ENCODE measurements around the gene BLOC1S6.
A peak's percentile ranks its signal among the peaks of the same experiment; 100 is the strongest.

The BLOC1S6 gene

DNA sequence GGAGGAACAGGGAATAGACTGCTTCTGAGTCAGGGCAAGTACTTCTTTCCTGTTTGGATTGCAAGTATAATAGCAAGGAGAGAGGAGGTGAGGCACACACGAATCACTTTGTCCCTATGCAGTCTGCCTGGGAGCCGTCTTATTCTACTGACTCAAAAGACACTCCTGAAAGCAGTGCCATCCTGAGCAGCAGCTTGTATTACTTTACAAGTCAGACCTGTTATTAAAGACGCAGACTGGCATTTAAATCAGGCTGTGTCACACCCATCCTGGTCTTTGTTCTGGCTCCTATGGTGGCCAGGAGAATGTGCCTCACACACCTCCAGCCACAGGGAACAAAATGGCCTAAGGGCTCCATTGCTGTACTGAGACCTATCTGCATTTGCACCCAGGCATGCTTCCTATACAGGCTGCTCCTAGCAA is 29.7 kb downstream of the BLOC1S6 start:
- H3K27me3 ChIP-seq (ENCODE audit: control insufficient read depth, low read length): no peaks in the 10 kb centered on the region
- TF ChIP-seq, protein P1, sequence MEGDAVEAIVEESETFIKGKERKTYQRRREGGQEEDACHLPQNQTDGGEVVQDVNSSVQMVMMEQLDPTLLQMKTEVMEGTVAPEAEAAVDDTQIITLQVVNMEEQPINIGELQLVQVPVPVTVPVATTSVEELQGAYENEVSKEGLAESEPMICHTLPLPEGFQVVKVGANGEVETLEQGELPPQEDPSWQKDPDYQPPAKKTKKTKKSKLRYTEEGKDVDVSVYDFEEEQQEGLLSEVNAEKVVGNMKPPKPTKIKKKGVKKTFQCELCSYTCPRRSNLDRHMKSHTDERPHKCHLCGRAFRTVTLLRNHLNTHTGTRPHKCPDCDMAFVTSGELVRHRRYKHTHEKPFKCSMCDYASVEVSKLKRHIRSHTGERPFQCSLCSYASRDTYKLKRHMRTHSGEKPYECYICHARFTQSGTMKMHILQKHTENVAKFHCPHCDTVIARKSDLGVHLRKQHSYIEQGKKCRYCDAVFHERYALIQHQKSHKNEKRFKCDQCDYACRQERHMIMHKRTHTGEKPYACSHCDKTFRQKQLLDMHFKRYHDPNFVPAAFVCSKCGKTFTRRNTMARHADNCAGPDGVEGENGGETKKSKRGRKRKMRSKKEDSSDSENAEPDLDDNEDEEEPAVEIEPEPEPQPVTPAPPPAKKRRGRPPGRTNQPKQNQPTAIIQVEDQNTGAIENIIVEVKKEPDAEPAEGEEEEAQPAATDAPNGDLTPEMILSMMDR (IDR thresholded peaks at IDR 0.05; ENCODE audit: low read depth, low read length, poor library complexity, severe bottlenecking): no peak
- no peak overlapping the region for H3K4me3 ChIP-seq (ENCODE audit: low read length)
- H3K79me2 ChIP-seq (ENCODE audit: control insufficient read depth, low read length): no peaks in the 10 kb centered on the region
- H3K9me3 ChIP-seq (ENCODE audit: control insufficient read depth, insufficient read depth, low read length): no peaks in the 10 kb centered on the region
- H3K27ac ChIP-seq (ENCODE audit: low read depth, low read length): no peak overlapping the region
- no peaks in the 10 kb centered on the region for H4K20me1 ChIP-seq (ENCODE audit: control insufficient read depth, insufficient read depth, low read depth, low read length)
- H3K4me1 ChIP-seq (ENCODE audit: control insufficient read depth, low read length): peaks cover 32% of the 10 kb centered on the region
- H3K9me2 ChIP-seq (replicated peaks; ENCODE audit: control insufficient read depth, low read length): no peaks in the 10 kb centered on the region
- no peaks in the 10 kb centered on the region for H3K36me3 ChIP-seq (ENCODE audit: control insufficient read depth, low read length)
- H3F3A ChIP-seq (ENCODE audit: control insufficient read depth, insufficient read depth): peaks cover 10% of the 10 kb centered on the region
- H3K4me2 ChIP-seq (ENCODE audit: low read length): no peak overlapping the region

DNA sequence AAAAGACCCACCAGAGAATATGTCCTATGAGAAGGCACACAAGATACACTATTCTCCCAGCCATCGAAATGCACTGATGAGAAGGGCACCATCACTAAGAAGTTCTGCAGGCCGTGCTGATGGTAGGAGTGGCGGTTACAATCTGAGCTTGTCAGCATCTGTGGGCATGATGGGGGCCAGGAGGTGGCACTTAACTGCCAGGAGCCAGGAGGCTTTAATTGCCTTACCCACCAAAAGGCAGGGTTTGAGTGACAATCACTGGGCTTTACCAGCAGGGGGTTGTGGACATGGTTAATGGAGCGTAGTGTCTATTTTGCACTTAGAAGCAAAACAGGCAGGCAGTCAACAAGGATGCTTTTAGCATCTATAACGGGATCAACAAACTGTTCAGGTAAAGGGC is 31.6 kb downstream of the BLOC1S6 start:
- no peaks in the 10 kb centered on the region for H3K27me3 ChIP-seq (ENCODE audit: control insufficient read depth, low read length)
- H3K79me2 ChIP-seq (ENCODE audit: control insufficient read depth, low read length): no peaks in the 10 kb centered on the region
- no peaks in the 10 kb centered on the region for H3K9me2 ChIP-seq (replicated peaks; ENCODE audit: control insufficient read depth, low read length)
- H3K36me3 ChIP-seq (ENCODE audit: control insufficient read depth, low read length): no peaks in the 10 kb centered on the region
- H3K4me2 ChIP-seq (ENCODE audit: low read length): peak overlapping the region; percentile 6; the same call in 1 of the 2 replicates
- peaks cover 14% of the 10 kb centered on the region for H3K4me1 ChIP-seq (ENCODE audit: control insufficient read depth, low read length)
- no peaks in the 10 kb centered on the region for H3F3A ChIP-seq (ENCODE audit: control insufficient read depth, insufficient read depth)
- no peaks in the 10 kb centered on the region for H3K9me3 ChIP-seq (ENCODE audit: control insufficient read depth, insufficient read depth, low read length)
- H3K27ac ChIP-seq (ENCODE audit: low read depth, low read length): no peak overlapping the region
- no peak overlapping the region for H3K4me3 ChIP-seq (ENCODE audit: low read length)
- TF ChIP-seq, protein P1 (IDR thresholded peaks at IDR 0.05; ENCODE audit: low read depth, low read length, poor library complexity, severe bottlenecking): peak; percentile 42
- TF ChIP-seq EZH2phosphoT487 (IDR thresholded peaks at IDR 0.05; ENCODE audit: borderline replicate concordance, low read length): no peak
- H4K20me1 ChIP-seq (ENCODE audit: control insufficient read depth, insufficient read depth, low read depth, low read length): no peaks in the 10 kb centered on the region

DNA sequence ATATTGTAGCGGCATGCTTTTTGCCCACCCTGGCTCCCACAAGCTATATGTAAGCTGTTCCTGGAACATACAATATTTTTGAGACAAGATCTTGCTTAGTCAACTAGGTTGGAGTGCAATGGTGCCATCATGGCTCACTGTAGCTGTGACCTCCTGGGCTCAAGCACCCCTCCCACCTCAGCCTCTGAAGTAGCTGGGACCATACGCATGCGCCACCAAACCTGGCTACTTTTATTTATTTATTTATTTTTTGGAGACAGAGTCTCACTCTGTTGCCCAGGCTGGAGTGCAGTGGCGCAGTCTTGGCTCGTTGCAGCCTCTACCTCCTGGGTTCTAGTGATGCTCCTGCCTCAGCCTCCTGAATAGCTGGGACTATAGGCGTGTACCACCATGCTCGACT is 41.0 kb downstream of the BLOC1S6 start:
- H4K20me1 ChIP-seq (ENCODE audit: control insufficient read depth, insufficient read depth, low read depth, low read length): no peaks in the 10 kb centered on the region
- no peaks in the 10 kb centered on the region for H3F3A ChIP-seq (ENCODE audit: control insufficient read depth, insufficient read depth)
- no peaks in the 10 kb centered on the region for H3K27me3 ChIP-seq (ENCODE audit: control insufficient read depth, low read length)

More for the DNA sequence above, 41.0 kb downstream of the BLOC1S6 start:
- Histone ChIP-seq H3K36me3 (ENCODE audit: control insufficient read depth, low read length) (no peaks in the 10 kb centered on the region), H3K4me2 (ENCODE audit: low read length) (no peak overlapping the region), H3K9me3 (ENCODE audit: control insufficient read depth, insufficient read depth, low read length) (no peaks in the 10 kb centered on the region), H3K27ac (ENCODE audit: low read depth, low read length) (no peak overlapping the region), H3K79me2 (ENCODE audit: control insufficient read depth, low read length) (no peaks in the 10 kb centered on the region), H3K4me1 (ENCODE audit: control insufficient read depth, low read length) (peaks cover 5% of the 10 kb centered on the region), H3K4me3 (ENCODE audit: low read length) (no peak overlapping the region), H3K9me2 (replicated peaks; ENCODE audit: control insufficient read depth, low read length) (no peaks in the 10 kb centered on the region)
- TF ChIP-seq EZH2phosphoT487 (IDR thresholded peaks at IDR 0.05; ENCODE audit: borderline replicate concordance, low read length): no peak
- TF ChIP-seq, protein P1 (IDR thresholded peaks at IDR 0.05; ENCODE audit: low read depth, low read length, poor library complexity, severe bottlenecking): no peak
